GM12872 (cell line): ENCODE data around the gene LRRC56.

Source experiments
- TF ChIP-seq, protein P1 (sequence below): IDR thresholded peaks from 3 replicates; pipeline ENCODE4 v1.5.1; 2011; ENCODE audit warnings: low read depth, mild to moderate bottlenecking, low read length, moderate library complexity; ENCODE audit not compliant: insufficient read depth

LRRC56 gene

GRCh38 chr11:544817-545166 is 7.5 kb downstream of the LRRC56 start:
- TF ChIP-seq, protein P1, sequence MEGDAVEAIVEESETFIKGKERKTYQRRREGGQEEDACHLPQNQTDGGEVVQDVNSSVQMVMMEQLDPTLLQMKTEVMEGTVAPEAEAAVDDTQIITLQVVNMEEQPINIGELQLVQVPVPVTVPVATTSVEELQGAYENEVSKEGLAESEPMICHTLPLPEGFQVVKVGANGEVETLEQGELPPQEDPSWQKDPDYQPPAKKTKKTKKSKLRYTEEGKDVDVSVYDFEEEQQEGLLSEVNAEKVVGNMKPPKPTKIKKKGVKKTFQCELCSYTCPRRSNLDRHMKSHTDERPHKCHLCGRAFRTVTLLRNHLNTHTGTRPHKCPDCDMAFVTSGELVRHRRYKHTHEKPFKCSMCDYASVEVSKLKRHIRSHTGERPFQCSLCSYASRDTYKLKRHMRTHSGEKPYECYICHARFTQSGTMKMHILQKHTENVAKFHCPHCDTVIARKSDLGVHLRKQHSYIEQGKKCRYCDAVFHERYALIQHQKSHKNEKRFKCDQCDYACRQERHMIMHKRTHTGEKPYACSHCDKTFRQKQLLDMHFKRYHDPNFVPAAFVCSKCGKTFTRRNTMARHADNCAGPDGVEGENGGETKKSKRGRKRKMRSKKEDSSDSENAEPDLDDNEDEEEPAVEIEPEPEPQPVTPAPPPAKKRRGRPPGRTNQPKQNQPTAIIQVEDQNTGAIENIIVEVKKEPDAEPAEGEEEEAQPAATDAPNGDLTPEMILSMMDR: no peak

DNA sequence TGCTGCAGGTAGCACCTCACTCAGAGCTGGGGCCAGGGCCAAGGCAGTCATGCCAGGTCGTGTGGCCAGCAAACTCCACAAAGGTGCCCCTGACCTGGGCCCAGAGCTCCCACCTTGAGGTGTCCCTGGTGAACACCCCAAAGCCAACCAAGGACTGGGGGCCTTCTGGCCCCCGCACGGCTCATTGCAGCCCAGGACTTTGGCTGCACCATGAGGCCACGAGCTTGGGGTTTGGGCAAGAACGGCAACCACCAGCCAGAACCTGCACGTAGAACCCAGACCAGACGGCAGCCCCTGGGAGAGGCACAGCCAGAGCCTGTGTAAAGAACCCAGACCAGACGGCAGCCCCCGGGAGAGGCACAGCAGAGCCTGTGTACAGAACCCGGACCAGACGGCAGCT is 7.8 kb downstream of the LRRC56 start:
- TF ChIP-seq, protein P1: no peak

- TF ChIP-seq, protein P1: no peak
These were observed 11.6 kb downstream of the LRRC56 start for GRCh38 chr11:548700-549603.

DNA sequence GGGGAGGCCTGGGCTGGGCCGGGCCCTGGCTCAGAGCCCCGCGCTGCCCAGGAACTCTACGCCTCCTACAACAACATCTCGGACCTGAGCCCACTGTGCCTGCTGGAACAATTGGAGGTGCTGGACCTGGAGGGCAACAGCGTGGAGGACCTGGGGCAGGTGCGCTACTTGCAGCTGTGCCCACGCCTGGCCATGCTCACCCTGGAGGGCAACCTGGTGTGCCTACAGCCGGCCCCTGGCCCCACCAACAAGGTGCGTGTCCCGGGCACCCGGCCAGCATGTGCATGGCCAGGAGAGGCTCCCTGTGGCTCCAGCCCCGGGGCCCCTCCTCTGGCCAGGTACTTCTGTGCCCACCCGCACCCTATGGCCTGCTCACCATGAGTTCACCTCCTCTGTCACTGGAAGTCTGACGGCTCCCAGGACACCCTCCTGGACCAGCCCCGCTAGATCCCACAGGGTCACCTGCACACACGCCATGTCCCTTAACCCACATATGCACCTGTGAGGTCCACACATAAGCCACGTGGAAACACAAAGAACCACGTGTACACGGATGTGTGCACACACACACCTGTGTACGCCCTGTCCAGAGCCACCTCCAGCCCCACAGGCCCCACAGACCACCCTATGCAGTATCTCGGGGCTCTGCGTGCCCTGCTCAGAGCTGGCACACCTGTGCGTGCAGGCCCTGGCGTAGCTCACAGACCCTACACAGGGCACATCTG is 12.9 kb downstream of the LRRC56 start:
- TF ChIP-seq, protein P1: no peak

- TF ChIP-seq, protein P1: no peak
These were observed 13.4 kb downstream of the LRRC56 start for GRCh38 chr11:550746-551085.

GRCh38 chr11:551131-551530 is 13.8 kb downstream of the LRRC56 start:
- TF ChIP-seq, protein P1: no peak

GRCh38 chr11:551596-551995 is 14.3 kb downstream of the LRRC56 start:
- TF ChIP-seq, protein P1: no peak
